HG03575 (cell line): ENCODE results near the gene MGLL.

Source experiments
- ATAC-seq: cut with Tn5 transposase; IDR thresholded peaks from one replicate; pipeline ENCODE4 v1.9.1; 2021; ENCODE audit not compliant: unreplicated experiment, insufficient number of reproducible peaks, low FRiP score; ENCODE audit errors: extremely low read depth

MGLL gene

GRCh38 chr3:127764841-127765362, 57.4 kb downstream of the MGLL start:
- no peak for ATAC-seq

GRCh38 chr3:127764301-127764700, 58.0 kb downstream of the MGLL start:
- no peak for ATAC-seq

GRCh38 chr3:127763816-127764215, 58.5 kb downstream of the MGLL start:
- no peak for ATAC-seq

- no peak for ATAC-seq
Observed at GRCh38 chr3:127763337-127763736, 59.0 kb downstream of the MGLL start.

GRCh38 chr3:127762787-127763105, 59.6 kb downstream of the MGLL start:
- no peak for ATAC-seq

GRCh38 chr3:127762077-127762786, 60.1 kb downstream of the MGLL start:
- ATAC-seq: no peak

GRCh38 chr3:127761441-127761801, 60.9 kb downstream of the MGLL start:
- ATAC-seq: no peak

- no peak for ATAC-seq
Observed at GRCh38 chr3:127760791-127761440, 61.4 kb downstream of the MGLL start.

- no peak for ATAC-seq
Observed at GRCh38 chr3:127760361-127760760, 62.0 kb downstream of the MGLL start.

- no peak for ATAC-seq
Observed at GRCh38 chr3:127759826-127760225, 62.5 kb downstream of the MGLL start.

- ATAC-seq: no peak
Observed at GRCh38 chr3:127758013-127758412, 64.3 kb downstream of the MGLL start.

- no peak for ATAC-seq
Observed at GRCh38 chr3:127755305-127755681, 67.0 kb downstream of the MGLL start.

- ATAC-seq: no peak
Observed at GRCh38 chr3:127754411-127755304, 67.7 kb downstream of the MGLL start.

GRCh38 chr3:127753898-127754410, 68.4 kb downstream of the MGLL start:
- ATAC-seq: no peak

GRCh38 chr3:127753338-127753737, 69.0 kb downstream of the MGLL start:
- no peak for ATAC-seq

GRCh38 chr3:127751782-127752181, 70.5 kb downstream of the MGLL start:
- no peak for ATAC-seq

- ATAC-seq: no peak
Observed at GRCh38 chr3:127751163-127751621, 71.1 kb downstream of the MGLL start.

- ATAC-seq: no peak
Observed at GRCh38 chr3:127750226-127751031, 71.9 kb downstream of the MGLL start.

- no peak for ATAC-seq
Observed at GRCh38 chr3:127749787-127750225, 72.5 kb downstream of the MGLL start.
